Hepatocyte (in vitro differentiated cells): ENCODE measurements around the gene KRTAP2-4.
"Not testable (repeated sequence)": the region's sequence is repeated elsewhere in the genome, so short reads cannot be mapped to it uniquely, and the experiment has no call there.

ENCODE experiments used
- CTCF ChIP-seq: fragments of 200-600 bp; sonication (generic); IDR thresholded peaks from 2 replicates; pipeline ENCODE4 v1.5.1; 2016; ENCODE audit warnings: antibody characterized with exemption, mild to moderate bottlenecking; ENCODE audit not compliant: poor library complexity
- EZH2phosphoT487 ChIP-seq: fragments of 200-600 bp; sonication (generic); IDR thresholded peaks from one replicate; pipeline ENCODE4 v1.6.1; 2018; ENCODE audit warnings: antibody characterized with exemption, mild to moderate bottlenecking, low read depth, moderate library complexity; ENCODE audit not compliant: unreplicated experiment, severe bottlenecking

GRCh38 chr17:41059276-41060051 lies 6.2 kb downstream of the KRTAP2-4 start:
- TF ChIP-seq CTCF, EZH2phosphoT487: not testable (repeated sequence)
